HG02759 (cell line): ENCODE data around the gene RBM44.

Experiments
- ATAC-seq: cut with Tn5 transposase; IDR thresholded peaks from one replicate; pipeline ENCODE4 v1.9.1; 2021; ENCODE audit warnings: mild to moderate bottlenecking, moderate library complexity; ENCODE audit not compliant: unreplicated experiment

The RBM44 gene

GRCh38 chr2:237885111-237885930, 86.7 kb downstream of the RBM44 start:
- no peak for ATAC-seq

DNA sequence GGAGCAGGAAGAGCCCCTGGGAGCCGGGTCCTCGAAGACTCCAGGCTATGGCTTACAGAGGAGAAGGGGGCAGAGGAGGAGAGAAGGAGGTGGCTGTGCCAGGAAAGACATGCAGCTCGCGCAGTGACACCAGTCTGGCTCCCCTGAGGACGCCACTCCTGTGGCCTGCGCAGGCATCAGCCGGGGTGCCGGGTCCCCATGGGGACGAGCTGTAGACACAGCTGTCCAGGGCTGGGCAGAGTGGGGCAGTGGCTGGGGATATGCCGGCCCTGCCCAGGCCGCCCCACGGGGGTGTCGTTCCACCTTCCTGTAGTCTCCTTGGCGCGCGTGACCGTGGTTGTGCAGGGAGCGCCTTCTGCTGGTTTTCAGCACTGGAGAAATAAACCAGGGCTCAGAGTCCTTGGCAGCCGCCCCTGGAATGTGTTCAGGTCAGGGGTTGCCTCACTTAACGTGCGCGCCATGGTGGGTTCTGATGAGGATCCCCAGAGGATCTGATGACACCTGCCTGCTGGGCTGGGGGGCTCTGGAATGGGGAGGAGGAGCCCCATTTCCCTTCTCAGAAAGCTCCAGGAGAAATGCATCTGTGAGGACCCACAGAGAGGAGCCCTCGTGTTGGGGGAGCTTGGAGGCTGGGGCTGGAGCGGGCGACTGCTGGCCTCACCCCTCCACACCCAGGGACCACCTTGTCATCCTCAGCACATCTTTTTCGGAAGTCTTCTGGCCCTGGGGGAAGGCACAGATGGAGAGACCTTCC, 87.5 kb downstream of the RBM44 start:
- ATAC-seq = no peak

DNA sequence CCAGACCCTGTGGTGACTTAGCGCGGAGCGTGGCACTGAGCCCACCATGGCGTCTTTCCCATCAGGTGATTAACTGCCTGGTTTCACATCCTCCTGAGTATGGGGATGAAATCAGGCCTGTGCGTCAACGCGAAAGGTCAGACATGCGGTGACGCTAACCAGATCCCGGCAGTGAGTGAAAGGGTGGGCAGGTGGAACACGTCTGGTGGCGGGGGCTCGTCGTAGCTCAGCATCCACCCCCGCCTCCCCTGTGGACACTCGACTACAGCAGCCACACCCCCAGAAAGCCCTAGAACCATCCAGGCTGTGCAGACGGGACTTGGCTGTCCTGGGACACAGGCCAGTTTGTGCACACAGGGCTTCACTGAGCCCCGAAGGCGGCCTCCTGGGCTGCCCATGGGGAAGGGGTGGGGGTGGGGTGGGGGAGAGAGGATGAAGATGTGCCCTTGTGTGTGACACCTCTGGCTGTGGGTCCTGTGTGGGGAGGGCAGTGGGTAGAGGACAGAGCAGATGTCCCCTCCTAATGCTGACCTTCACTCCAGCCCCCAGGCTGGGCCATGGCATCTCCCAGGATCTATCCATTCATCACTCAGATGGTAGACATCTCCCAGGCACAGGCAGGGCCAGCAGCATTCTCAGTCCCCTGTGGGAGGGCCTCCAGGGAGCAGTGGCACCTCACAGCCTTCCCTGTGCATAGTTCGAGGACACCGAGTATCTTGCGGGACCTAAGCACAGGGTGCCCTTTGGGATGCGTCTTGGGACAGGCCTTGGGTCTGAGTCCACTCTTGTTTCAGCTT, 88.3 kb downstream of the RBM44 start:
- ATAC-seq = no peak

DNA sequence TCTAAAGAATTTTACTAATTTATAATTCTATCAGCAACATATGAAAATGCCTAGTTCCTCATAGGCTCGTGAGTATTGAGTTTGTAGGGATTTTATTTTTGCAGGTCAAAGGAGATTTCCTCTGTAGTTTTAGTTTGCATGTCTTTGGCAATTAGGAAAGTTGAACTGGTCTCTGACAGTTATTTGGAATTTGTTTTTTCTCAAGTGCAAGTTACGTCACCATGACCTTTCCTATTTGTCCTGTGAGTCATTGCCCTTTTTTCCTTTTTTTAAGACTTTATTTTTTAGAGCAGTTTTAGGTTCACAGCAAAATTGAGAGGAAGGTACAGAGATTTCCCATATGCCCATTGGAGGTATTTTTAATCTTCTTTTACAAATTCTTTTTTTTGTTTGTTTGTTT, 89.8 kb downstream of the RBM44 start:
- no peak for ATAC-seq

DNA sequence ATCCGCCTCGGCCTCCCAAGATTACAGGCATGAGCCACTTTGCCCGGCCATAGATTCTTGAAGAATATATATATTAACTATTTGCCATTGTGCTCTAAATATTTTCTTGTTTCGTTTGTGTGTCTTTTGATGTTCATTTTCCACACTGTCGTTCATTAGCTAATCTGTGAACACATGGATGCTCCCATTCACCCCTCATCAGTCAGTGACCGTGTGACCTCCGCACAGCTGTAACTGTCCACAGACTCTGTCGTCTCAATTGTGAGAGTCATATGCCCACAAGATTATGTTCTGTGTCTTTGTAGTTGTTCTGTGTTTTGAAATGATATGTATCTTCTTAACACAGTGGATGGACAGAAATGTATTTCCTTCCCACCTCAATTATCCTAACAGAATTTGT, 90.4 kb downstream of the RBM44 start:
- no peak for ATAC-seq

DNA sequence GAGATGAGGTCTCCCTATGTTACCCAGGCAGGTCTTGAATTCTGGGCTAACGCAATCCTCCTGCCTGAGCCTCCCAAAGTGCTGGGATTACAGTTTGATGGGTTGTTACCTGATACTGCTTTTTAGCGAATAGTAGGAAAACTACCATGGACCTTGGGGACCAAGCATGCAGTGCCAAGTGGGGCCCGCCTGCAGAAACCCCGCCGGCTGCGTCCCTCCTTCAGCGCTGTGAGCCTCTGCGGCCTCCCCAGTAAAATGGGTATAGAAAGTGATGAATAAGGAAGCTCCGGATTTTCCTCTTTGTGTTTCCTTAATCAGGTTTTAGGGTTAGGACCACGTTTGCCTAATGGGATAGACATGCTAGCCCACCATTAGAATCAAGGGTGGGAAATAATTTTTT, 91.2 kb downstream of the RBM44 start:
- no peak for ATAC-seq
